Lung (tissue), 12 donors: Measurements from ENCODE around the gene MCM3AP. TPM values are rescaled to one million over a fixed set of nuclear protein-coding genes. Genes with fewer than 3 reads are reported as not detected.

Source experiments
- ATAC-seq: fragments of 200-7000 bp; cut with Tn5 transposase; one replicate; pipeline ENCODE4 v1.9.1; 2020; ENCODE audit warnings: moderate number of reproducible peaks; ENCODE audit not compliant: insufficient read depth, low FRiP score
- DNase-seq, 3 donors: peaks; one replicate each; pipeline ENCODE4 v3.0.0-alpha.2; 2013 to 2017
- H3K27ac ChIP-seq, 2 donors: one replicate each; pipeline ENCODE4 v1.5.1; 2013; ENCODE audit warnings: mild to moderate bottlenecking in 2 of 2, moderate library complexity in 2 of 2, control low read depth in 1 of 2, inconsistent platforms in 1 of 2, low read depth in 1 of 2, low read length in 1 of 2
- H3K27me3 ChIP-seq, 3 donors: one replicate each; pipeline ENCODE4 v1.5.1; 2013; ENCODE audit warnings: low read length in 2 of 3; ENCODE audit not compliant: control insufficient read depth in 3 of 3, insufficient read depth in 3 of 3
- H3K36me3 ChIP-seq, 4 donors: one replicate each; pipeline ENCODE4 v1.5.1; 2013; ENCODE audit warnings: low read length in 4 of 4, mild to moderate bottlenecking in 1 of 4, moderate library complexity in 1 of 4; ENCODE audit not compliant: control insufficient read depth in 4 of 4, insufficient read depth in 4 of 4
- H3K4me1 ChIP-seq, 5 donors: one replicate each; pipeline ENCODE4 v1.5.1; 2013; ENCODE audit warnings: low read length in 5 of 5, mild to moderate bottlenecking in 2 of 5, moderate library complexity in 1 of 5; ENCODE audit not compliant: control insufficient read depth in 5 of 5, insufficient read depth in 5 of 5
- H3K4me3 ChIP-seq: one replicate; pipeline ENCODE4 v1.5.1; 2013; ENCODE audit warnings: mild to moderate bottlenecking, control low read depth, moderate library complexity
- H3K9ac ChIP-seq, 2 donors: one replicate each; pipeline ENCODE4 v1.5.1; 2013; ENCODE audit warnings: low read length in 2 of 2, control low read depth in 1 of 2; ENCODE audit not compliant: insufficient read depth in 1 of 2
- H3K9me3 ChIP-seq, 4 donors: one replicate each; pipeline ENCODE4 v1.5.1; 2013; ENCODE audit warnings: low read length in 3 of 4, mild to moderate bottlenecking in 1 of 4, moderate library complexity in 1 of 4; ENCODE audit not compliant: control insufficient read depth in 4 of 4, insufficient read depth in 3 of 4
- WGBS, 2 donors: extraction: QIAGEN DNeasy Blood & Tissue Kit; methylation state at CpG; one replicate each; pipeline ENCODE4 v1.1.7; 2013; 5-methylcytosine and 5-hydroxymethylcytosine counted together
- polyA plus RNA-seq, 2 donors: library from polyadenylated mRNA; stranded (reverse); fragments of 200-250 nt; gene quantifications; one replicate each; pipeline ENCODE4 v1.2.1, GENCODE V29; 2013
- total RNA-seq, 2 donors: library from RNA; depleted of rRNA in 1 of 2; stranded (reverse); fragments of >200 nt in 1 of 2; gene quantifications; one replicate each; pipeline ENCODE4 v1.2.1, GENCODE V29; 2014 to 2021
- TF ChIP-seq, protein P1 (sequence below): IDR thresholded peaks from 2 replicates; pipeline ENCODE4 v1.5.1; 2012; ENCODE audit warnings: mild to moderate bottlenecking; ENCODE audit errors: control extremely low read depth, extremely low read depth
- donor health status: control.
- donor health status: control.
- donor health status: Bipolar disorder and iron deficiency.
- donor health status: healthy.
- donor health status: DM: yes; HTN: yes; CAD: no.

MCM3AP gene
- total and polyA plus RNA-seq, 4 donors, result 40.7 to 114 (median 78.7) TPM

DNA sequence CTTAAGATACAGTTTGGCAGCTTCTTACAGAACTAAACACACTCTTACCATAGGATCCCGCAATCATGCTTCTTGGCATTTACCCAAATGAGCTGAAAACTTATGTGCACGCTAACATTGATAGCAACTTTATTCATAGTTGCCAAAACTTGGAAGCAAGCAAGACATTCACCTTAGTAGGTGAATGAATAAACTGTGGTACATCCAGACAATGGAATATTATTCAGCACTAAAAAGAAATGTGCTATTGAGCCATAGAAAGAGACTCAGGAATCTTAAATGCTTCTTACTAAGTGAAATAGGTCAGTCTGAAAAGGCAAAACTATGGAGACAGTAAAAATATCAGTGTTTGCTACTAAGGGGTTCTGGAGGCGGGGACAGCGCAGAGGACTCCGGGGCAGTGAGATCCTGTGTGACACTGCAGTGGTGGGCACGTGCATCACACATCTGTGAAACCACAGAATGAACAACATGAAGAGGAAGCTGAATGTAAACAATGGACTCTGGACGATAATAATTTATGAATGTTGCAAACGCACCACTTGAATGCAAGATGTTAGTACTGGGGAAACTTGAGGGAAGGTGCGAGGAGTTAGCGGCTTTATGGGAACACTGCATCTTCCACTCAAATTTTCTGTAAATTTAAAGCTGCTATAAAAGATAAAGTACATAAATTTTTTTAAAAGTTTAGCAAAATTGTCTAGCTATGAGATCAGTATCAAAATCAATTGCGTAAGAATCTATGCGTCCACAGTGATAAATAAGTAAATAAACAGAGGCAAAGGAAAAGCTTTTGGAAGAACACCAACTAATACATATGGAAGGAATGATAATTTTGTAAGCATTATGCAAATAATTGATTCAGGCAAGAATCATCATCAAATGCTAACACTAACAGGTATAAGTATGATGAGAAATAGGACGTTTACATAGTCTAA, 85.7 kb downstream of the MCM3AP start:
- WGBS, 2 donors, result 76 to 80% methylated on average over 13 of the region's 13 CpGs
- Histone ChIP-seq H3K9me3 (no peaks in the 10 kb centered on the region), H3K4me3 (no peak overlapping the region), H3K27ac (no peak overlapping the region), H3K9ac (no peak overlapping the region), H3K27me3 (no peaks in the 10 kb centered on the region), H3K36me3 (peaks cover 12 to 32% (median 14%) of the 10 kb centered on the region in 4 donors), H3K4me1 (no peaks in the 10 kb centered on the region)
- DNase-seq (no peak), ATAC-seq (no peak)
- TF ChIP-seq, protein P1, sequence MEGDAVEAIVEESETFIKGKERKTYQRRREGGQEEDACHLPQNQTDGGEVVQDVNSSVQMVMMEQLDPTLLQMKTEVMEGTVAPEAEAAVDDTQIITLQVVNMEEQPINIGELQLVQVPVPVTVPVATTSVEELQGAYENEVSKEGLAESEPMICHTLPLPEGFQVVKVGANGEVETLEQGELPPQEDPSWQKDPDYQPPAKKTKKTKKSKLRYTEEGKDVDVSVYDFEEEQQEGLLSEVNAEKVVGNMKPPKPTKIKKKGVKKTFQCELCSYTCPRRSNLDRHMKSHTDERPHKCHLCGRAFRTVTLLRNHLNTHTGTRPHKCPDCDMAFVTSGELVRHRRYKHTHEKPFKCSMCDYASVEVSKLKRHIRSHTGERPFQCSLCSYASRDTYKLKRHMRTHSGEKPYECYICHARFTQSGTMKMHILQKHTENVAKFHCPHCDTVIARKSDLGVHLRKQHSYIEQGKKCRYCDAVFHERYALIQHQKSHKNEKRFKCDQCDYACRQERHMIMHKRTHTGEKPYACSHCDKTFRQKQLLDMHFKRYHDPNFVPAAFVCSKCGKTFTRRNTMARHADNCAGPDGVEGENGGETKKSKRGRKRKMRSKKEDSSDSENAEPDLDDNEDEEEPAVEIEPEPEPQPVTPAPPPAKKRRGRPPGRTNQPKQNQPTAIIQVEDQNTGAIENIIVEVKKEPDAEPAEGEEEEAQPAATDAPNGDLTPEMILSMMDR, result no peak

DNA sequence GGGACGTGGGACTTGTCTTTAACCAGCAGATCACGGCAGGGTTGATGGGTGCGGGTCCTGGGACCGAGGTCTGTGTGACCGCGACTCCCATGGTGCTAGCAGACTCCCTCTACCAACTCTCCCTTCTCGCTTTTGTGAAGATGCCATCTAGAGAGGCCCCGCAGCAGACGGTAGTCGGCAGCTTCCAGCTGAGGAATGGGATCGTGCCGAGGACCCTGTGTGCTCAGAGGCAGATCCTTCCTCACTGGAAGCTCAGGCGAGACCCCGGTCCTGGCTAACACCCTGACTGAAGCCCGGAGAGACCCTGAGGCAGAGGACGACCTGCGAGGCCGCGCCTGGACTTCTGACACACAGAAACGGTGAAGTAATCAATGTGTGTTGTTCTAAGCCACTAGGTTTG, 88.7 kb downstream of the MCM3AP start:
- H3K9ac ChIP-seq, result no peak overlapping the region
- DNase-seq, result no peak
- no peaks in the 10 kb centered on the region for H3K9me3 ChIP-seq
- no peaks in the 10 kb centered on the region for H3K4me1 ChIP-seq
- no peak overlapping the region for H3K27ac ChIP-seq
- no peak for ATAC-seq
- WGBS, 2 donors, result 93 to 94% methylated on average over 20 of the region's 20 CpGs
- no peak overlapping the region for H3K4me3 ChIP-seq
- peaks cover 15 to 46% (median 21%) of the 10 kb centered on the region in 4 donors for H3K36me3 ChIP-seq
- TF ChIP-seq, protein P1, result no peak
- H3K27me3 ChIP-seq, result no peaks in the 10 kb centered on the region

DNA sequence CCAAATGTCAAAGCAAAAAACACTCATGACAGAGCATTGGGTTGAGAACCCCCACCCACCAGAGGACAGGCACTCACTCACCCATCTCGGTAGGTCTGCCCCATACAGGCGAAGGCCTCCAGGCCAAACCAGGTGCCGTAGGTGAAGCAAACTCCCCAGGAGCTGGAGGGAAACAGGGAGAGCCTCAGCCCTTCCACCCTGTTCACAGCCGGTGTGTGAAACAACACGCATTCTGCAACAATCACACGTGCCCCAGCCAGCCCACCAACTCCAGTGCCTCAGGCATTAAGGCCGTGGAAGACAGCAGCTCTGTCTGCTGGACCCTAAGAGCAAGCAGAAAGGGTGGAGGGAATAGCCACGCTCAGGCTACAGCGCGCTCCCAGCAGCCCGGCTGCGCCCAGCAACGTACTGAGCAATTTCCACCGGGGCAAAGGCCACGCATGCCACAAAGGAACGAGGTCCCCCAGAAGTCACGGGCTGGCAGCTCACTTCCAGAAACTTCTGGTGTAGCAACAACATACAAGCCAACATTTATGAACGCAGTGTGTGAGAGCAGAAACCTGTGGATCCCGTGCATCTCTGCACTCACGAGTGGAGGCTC, 89.7 kb downstream of the MCM3AP start:
- ATAC-seq (no peak), DNase-seq (no peak)
- Histone ChIP-seq H3K4me1 (no peaks in the 10 kb centered on the region), H3K27ac (no peak overlapping the region), H3K36me3 (peaks cover 15 to 55% (median 21%) of the 10 kb centered on the region in 4 donors), H3K4me3 (no peak overlapping the region), H3K9me3 (no peaks in the 10 kb centered on the region), H3K27me3 (no peaks in the 10 kb centered on the region), H3K9ac (no peak overlapping the region)
- 94 to 95% methylated on average over 20 of the region's 20 CpGs for WGBS, 2 donors
- TF ChIP-seq, protein P1, result no peak
